Natural killer cell (primary cell): ENCODE measurements around the gene ADCY2. TPM values are rescaled to one million over a fixed set of nuclear protein-coding genes. Genes with fewer than 3 reads are reported as not detected.

Source experiments
- ATAC-seq, 3 donors: fragments of 150-1000 bp in 2 of 3; fragments of 200-7000 bp in 1 of 3; cut with Tn5 transposase; 1 replicate in 1 of 3; 2 replicates in 2 of 3; pipeline ENCODE4 v1.10.0; 2021; ENCODE audit warnings: mild to moderate bottlenecking in 2 of 3, moderate library complexity in 2 of 3
- DNase-seq, 2 donors: peaks; one replicate each; pipeline versions ENCODE4 v3.0.0 to v3.0.0-alpha.2; 2013 to 2021; ENCODE audit warnings: mixed read lengths in 1 of 2
- H3K27ac ChIP-seq: one replicate; pipeline ENCODE4 v1.5.1; 2013; ENCODE audit warnings: mild to moderate bottlenecking, low read length
- H3K27me3 ChIP-seq: one replicate; pipeline ENCODE4 v1.6.1; 2013; ENCODE audit warnings: low read length; ENCODE audit not compliant: control insufficient read depth, insufficient read depth
- H3K36me3 ChIP-seq: one replicate; pipeline ENCODE4 v1.6.1; 2013; ENCODE audit warnings: low read length; ENCODE audit not compliant: control insufficient read depth, insufficient read depth
- H3K4me1 ChIP-seq: one replicate; pipeline ENCODE4 v1.6.1; 2013; ENCODE audit warnings: low read length; ENCODE audit not compliant: control insufficient read depth, insufficient read depth
- H3K4me3 ChIP-seq: one replicate; pipeline ENCODE4 v1.5.1; 2013; ENCODE audit warnings: low read length
- H3K9me3 ChIP-seq: one replicate; pipeline ENCODE4 v1.6.1; 2013; ENCODE audit warnings: low read length; ENCODE audit not compliant: control insufficient read depth, insufficient read depth
- H3K27ac Mint-ChIP-seq, 2 donors: one replicate each; pipeline ENCODE4 v1.8.0; 2022; ENCODE audit warnings: mild to moderate bottlenecking in 2 of 2, mixed read lengths in 2 of 2, moderate library complexity in 1 of 2
- H3K27me3 Mint-ChIP-seq, 2 donors: one replicate each; pipeline ENCODE4 v1.8.0; 2022; ENCODE audit warnings: low read depth in 2 of 2, mixed read lengths in 2 of 2
- H3K36me3 Mint-ChIP-seq: one replicate; pipeline ENCODE4 v1.8.0; 2022; ENCODE audit warnings: mixed read lengths
- H3K4me1 Mint-ChIP-seq, 2 donors: one replicate each; pipeline ENCODE4 v1.8.0; 2022; ENCODE audit warnings: mixed read lengths in 2 of 2
- H3K4me3 Mint-ChIP-seq: one replicate; pipeline ENCODE4 v1.8.0; 2022; ENCODE audit warnings: mild to moderate bottlenecking, moderate library complexity, mixed read lengths
- H3K9me3 Mint-ChIP-seq, 2 donors: one replicate each; pipeline ENCODE4 v1.8.0; 2022; ENCODE audit warnings: mixed read lengths in 2 of 2
- CTCF ChIP-seq: fragments of 200-600 bp; IDR thresholded peaks from one replicate; pipeline ENCODE4 v1.8.0; 2022; ENCODE audit warnings: antibody characterized with exemption
- WGBS: methylation state at CpG from one replicate; pipeline ENCODE4 v1.1.7; 2013; ENCODE audit warnings: missing lambda C conversion rate; ENCODE audit not compliant: insufficient coverage; 5-methylcytosine and 5-hydroxymethylcytosine counted together
- intact Hi-C: fragments of 100-400 bp; cut with micrococcal nuclease; formaldehyde crosslinking; loops from one replicate; pipeline ENCODE4 v1.14.2; 2022
- total RNA-seq, 4 donors: library from RNA; stranded (reverse); fragments of 120-200 nt in 1 of 4; gene quantifications; one replicate each; pipeline versions ENCODE4 v1.2.3 to v1.2.4, GENCODE V29; 2013 to 2022

Gene ADCY2
- total RNA-seq, 3 donors from 2014 or later (not counting 1 experiment from before 2014, with no cell fraction given): not detected

DNA sequence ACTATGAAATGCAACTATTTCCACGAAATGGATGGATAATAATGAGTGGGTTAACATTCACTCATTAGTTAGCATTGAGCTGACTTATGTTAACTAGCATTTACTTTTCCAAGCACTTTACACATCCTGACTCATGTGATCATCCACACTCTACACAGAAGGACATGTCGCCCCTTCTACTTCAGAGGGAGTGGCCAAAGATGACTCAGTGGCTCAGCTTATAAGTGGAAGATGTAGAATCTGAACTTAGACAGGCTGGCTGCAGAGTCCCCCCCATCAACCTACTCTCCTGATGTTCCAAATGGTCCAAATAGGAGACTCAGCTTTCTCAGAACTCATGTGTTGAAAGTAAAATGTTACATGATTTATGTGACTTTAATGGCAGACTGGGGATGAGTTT is 146.0 kb downstream of the ADCY2 start:
- Histone ChIP-seq H3K27me3 (no peaks in the 10 kb centered on the region), H3K4me1 (no peaks in the 10 kb centered on the region), H3K9me3 (no peaks in the 10 kb centered on the region), H3K36me3 (no peaks in the 10 kb centered on the region), H3K4me3 (no peak overlapping the region), H3K27ac (no peak overlapping the region)
- ATAC-seq: no peak
- intact Hi-C loops: no loop called here
- DNase-seq: no peak
- 100% methylated on average over 1 of the region's 2 CpGs for WGBS
- Mint-ChIP-seq H3K27me3 (no peaks in the 10 kb centered on the region), H3K4me3 (no peak overlapping the region), H3K27ac (no peak overlapping the region), H3K36me3 (no peaks in the 10 kb centered on the region), H3K4me1 (no peaks in the 10 kb centered on the region), H3K9me3 (peaks cover 5 to 7% of the 10 kb centered on the region in 2 donors)
- no peak for TF ChIP-seq CTCF

DNA sequence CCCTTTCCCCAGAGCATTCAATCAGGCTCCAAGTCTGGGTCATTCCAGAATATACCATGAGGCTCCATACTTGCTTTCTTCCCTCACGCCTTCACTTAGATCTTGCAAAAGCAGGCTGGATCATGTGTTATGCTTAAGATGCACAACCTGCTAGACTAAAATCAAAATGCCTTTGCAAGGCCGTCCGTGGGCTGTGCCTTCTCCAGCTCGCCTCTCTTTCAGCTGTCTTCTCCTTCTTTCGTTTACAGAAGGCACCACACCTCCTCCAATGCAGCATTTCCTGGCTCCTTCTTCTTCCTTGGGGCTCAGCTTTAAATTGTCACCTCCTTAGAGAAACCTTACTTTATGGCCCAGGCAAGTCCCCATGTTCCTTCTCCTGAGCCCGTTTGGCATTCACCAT is 150.6 kb downstream of the ADCY2 start:
- Mint-ChIP-seq H3K4me1 (no peaks in the 10 kb centered on the region), H3K27me3 (peaks cover 0 to 2% of the 10 kb centered on the region in 2 donors), H3K27ac (no peak overlapping the region), H3K9me3 (no peaks in the 10 kb centered on the region), H3K4me3 (no peak overlapping the region), H3K36me3 (no peaks in the 10 kb centered on the region)
- Histone ChIP-seq H3K4me1 (no peaks in the 10 kb centered on the region), H3K27ac (no peak overlapping the region), H3K9me3 (no peaks in the 10 kb centered on the region), H3K4me3 (no peak overlapping the region), H3K27me3 (no peaks in the 10 kb centered on the region), H3K36me3 (no peaks in the 10 kb centered on the region)
- ATAC-seq (no peak), DNase-seq (no peak)
- WGBS: 79% methylated on average over 5 of the region's 6 CpGs
- no peak for TF ChIP-seq CTCF
- intact Hi-C loops: no loop called here

GRCh38 chr5:7548596-7548995 is 152.7 kb downstream of the ADCY2 start:
- Mint-ChIP-seq H3K9me3 (no peaks in the 10 kb centered on the region), H3K27ac (no peak overlapping the region), H3K4me1 (no peaks in the 10 kb centered on the region), H3K27me3 (peaks cover 0 to 2% of the 10 kb centered on the region in 2 donors), H3K4me3 (no peak overlapping the region), H3K36me3 (no peaks in the 10 kb centered on the region)
- no peaks in the 10 kb centered on the region for H3K9me3 ChIP-seq
- intact Hi-C loops: no loop called here
- no peak overlapping the region for H3K27ac ChIP-seq
- no peak for DNase-seq
- no peak for ATAC-seq
- 60% methylated on average over 2 of the region's 2 CpGs for WGBS
- no peak for TF ChIP-seq CTCF
- no peak overlapping the region for H3K4me3 ChIP-seq
- no peaks in the 10 kb centered on the region for H3K27me3 ChIP-seq
- no peaks in the 10 kb centered on the region for H3K4me1 ChIP-seq
- H3K36me3 ChIP-seq: no peaks in the 10 kb centered on the region

DNA sequence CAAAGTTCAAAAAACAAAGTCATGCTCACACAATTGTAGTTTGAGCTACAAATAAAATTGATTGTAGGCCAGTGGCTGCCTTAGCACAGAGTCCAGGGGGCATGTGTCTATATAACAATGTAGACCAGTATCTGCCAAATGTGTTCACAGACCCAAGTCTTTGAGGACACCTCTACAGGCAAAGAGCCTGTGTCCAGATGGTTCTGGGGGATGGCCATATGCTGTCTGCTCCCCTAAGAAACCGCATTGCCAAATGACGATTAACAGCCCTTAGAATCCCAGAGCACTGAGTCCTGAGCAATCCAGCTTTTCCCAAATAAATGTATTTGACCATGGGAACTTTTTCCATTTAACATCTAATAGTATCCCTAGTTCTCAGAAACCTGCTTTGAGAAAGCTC is 169.6 kb downstream of the ADCY2 start:
- no peak for ATAC-seq
- Histone ChIP-seq H3K27me3 (no peaks in the 10 kb centered on the region), H3K36me3 (no peaks in the 10 kb centered on the region), H3K4me1 (no peaks in the 10 kb centered on the region), H3K9me3 (no peaks in the 10 kb centered on the region), H3K27ac (no peak overlapping the region), H3K4me3 (no peak overlapping the region)
- TF ChIP-seq CTCF: no peak
- H3K27me3 Mint-ChIP-seq: peaks cover 0 to 4% of the 10 kb centered on the region in 2 donors
- H3K36me3 Mint-ChIP-seq: no peaks in the 10 kb centered on the region
- H3K27ac Mint-ChIP-seq: no peak overlapping the region
- no peak for DNase-seq
- H3K9me3 Mint-ChIP-seq: peaks cover 6% of the 10 kb centered on the region in 2 donors
- WGBS: 88% methylated on average over 2 of the region's 2 CpGs
- H3K4me3 Mint-ChIP-seq: no peak overlapping the region
- intact Hi-C loops: no loop called here
- H3K4me1 Mint-ChIP-seq: no peaks in the 10 kb centered on the region
